Stimulated activated CD8-positive, alpha-beta memory T cell treated with anti-CD3 and anti-CD28 coated beads, Interleukin-7, amount 100 ng/mL, for 4 hours (primary cell): ENCODE measurements around the gene IQCM.
"Not testable (repeated sequence)": the region's sequence is repeated elsewhere in the genome, so short reads cannot be mapped to it uniquely, and the experiment has no call there.

Experiments used
- DNase-seq, 2 donors: peaks; one replicate each; pipeline ENCODE4 v3.0.0-alpha.2; 2020; ENCODE audit warnings: low read depth in 2 of 2

IQCM gene

DNA sequence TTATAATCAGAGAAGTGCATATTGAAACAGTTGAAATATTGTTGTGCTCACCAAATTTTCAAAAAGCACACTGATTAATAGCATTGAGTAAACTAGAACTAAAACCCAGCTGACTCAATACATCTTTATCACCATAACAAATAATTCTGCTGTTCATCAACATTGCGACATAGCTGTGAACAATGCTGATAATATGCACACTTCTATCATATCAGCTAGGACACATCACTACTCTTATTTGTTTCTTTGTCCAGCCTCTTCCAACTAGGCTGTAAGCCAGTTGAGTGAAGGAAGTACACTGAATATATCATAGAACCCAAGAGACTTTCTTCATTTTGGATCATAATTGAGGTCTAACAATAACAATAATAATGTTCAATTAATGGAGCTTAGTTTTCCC, 349.7 kb downstream of the IQCM start:
- DNase-seq: no peak

DNA sequence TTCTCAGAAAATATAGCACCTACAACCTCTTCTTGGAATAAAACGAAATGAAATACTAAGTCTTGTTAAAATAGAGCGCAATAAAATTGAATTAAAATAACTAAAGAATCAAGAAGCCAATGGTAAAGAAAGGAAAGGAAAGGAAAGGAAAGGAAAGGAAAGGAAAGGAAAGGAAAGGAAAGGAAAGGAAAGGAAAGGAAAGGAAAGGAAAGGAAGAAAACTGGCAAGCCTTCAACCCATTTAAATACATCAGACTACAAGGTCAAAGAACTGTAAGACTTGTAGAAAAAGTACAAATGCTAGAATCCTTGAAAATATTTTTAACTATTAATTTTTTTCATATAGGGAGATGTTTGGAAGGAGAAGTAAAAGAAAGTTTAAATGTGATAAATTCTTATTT, 372.1 kb downstream of the IQCM start:
- DNase-seq: no peak

DNA sequence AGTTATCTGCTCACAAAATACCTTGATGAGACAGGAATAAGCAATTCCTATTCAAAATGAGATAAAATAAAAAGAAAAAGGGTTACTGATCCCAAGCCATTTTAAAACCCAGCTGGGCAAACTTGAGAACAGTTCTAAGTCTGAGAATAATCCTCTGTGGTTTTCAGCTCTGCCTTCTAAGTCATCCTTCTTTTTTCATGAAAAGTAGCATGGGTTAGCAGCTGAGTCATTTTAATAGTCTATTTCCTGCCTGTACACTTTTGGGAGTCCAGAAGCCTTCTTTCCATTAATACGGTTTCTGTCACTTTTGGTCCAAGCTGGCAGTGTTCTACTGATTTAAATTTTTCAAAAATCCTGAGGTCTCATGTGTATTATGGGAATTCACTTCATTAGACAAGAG, 374.3 kb downstream of the IQCM start:
- no peak for DNase-seq

GRCh38 chr4:149426461-149426860, 389.2 kb downstream of the IQCM start:
- no peak for DNase-seq

- DNase-seq: no peak
Observed at GRCh38 chr4:149409555-149409962, 406.1 kb downstream of the IQCM start.

DNA sequence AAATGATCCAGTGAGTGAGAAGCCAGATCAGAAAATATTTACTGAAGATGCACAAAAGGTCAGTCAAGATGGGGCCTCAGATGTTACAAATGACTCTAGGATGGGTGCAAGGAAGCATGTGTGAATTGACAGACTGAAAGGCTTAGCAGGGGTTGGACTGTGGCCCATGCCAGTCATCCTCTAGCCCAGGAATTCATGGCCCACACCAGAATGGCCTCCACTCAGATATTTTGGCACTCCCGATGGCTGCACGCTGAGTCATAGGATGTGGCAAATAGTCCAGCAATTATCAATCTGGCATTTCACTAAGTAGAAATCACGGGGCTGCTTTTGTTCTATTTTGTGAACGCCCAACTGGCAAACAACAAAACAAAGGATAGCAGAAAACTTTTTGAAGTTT, 406.5 kb downstream of the IQCM start:
- DNase-seq: no peak

- DNase-seq: no peak
Observed at GRCh38 chr4:149404143-149404542, 411.5 kb downstream of the IQCM start.

DNA sequence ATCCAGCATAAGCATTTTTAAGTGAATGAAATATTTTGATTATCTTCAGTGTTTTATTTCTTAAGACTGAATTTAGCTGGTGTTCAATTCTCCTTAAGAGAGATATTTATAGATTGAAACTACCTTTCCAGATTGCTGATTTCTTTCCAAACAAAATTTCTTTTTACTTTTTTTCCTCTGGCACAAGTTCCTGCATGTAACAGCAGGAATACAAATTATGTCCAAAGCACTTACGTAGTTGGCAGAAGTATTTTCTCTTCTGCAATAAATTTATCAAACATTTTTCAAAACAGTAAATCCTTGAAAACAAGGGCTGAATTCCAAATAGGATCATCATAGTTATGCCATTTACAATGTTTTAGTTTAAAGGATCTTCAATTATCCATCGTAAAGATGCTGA, 412.6 kb downstream of the IQCM start:
- DNase-seq: no peak

- DNase-seq: no peak
Observed at GRCh38 chr4:149398993-149399392, 416.6 kb downstream of the IQCM start.

- no peak for DNase-seq
Observed at GRCh38 chr4:149370785-149371420, 444.7 kb downstream of the IQCM start.

DNA sequence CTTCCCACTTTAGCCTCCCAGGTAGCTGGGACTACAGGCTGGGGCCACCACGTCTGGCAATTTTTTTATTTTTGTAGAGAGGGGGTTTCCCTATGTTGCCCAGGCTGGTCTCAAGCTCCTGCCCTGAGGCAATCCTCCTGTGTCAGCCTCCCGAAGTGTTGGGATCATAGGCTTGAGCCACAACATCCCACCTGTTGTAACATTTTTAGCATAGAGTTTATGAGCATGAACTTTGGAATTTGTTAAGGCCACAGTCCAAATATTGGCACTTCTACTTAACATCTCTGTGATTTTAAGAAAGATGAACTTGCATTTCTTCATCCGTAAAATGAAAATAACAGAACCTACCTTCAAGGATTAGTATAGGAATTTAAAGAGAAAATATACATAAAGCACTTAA, 445.6 kb downstream of the IQCM start:
- no peak for DNase-seq

DNA sequence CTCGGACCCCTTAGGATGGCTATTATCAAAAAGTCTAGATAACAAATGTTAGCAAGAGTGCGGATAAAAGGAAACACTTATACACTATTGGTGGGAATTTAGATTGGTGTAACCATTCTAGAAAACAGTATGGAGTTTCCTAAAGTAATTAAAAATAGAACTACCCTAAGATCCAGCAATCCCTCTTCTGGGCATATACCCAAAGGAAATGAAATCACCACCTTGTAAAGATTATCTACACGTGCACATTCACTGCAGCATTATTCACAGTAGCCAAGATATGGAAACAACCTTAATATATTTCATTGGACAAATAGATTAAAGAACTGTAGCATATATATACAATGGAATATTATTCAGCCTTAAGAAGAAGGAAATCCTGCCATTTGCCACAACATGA, 462.4 kb downstream of the IQCM start:
- DNase-seq: no peak

DNA sequence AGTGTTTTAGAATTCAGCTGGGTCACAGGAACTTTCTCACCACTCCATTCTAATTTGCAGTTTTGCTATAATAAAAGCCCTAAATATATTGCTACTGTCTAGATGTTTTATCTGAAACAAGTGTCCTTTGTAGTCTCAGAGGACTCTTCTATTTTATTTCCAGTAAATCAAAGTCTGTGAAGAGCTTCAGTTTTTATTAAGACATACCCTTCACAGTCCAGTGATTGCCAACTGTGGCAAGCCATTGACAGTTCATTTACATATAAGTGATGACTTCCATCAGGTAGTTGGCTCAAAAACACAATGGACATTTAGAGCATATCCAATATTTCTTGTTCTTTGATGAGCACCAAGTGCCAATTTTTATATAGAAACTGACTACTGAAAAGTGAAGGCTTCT, 466.1 kb downstream of the IQCM start:
- DNase-seq: no peak

GRCh38 chr4:149347139-149347538, 468.5 kb downstream of the IQCM start:
- no peak for DNase-seq

DNA sequence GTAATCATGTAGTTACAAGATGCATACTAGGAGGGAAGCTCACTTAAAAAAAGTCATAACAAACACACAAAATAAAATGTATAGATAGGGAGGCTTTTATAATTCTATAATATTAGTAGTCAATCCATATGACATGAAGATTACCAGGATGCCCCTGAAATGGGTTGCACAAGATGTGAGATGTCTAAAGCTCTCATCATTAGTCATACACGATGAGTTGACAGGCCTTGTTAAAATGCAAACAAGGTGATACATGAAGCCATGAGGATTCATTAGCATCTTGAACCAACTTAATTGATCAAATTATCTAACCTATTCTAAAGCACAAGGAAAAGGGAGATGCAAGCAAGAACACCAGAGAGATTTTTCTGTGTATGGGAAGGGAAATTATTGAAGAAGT, 470.2 kb downstream of the IQCM start:
- DNase-seq: no peak

DNA sequence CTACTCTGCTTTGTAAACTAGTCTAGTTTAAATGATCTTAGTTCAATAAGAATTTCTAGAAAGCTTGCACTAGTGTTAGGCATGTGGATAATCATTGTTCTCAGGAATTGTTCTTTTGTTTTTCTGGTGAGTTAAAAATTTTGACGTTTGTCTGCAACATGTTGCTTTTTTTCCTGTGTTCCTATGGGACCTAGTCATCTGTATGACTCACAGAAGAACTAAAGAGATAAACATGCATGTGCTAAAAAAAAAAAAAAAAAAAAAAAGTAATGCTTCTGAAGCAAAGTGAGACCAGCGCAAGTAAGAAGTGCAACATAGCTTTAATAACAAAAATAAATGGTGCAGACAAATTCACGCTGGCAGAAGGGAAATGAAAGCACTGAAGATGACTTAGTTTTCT, 471.2 kb downstream of the IQCM start:
- DNase-seq: no peak

GRCh38 chr4:149343614-149344013, 472.0 kb downstream of the IQCM start:
- DNase-seq: no peak

DNA sequence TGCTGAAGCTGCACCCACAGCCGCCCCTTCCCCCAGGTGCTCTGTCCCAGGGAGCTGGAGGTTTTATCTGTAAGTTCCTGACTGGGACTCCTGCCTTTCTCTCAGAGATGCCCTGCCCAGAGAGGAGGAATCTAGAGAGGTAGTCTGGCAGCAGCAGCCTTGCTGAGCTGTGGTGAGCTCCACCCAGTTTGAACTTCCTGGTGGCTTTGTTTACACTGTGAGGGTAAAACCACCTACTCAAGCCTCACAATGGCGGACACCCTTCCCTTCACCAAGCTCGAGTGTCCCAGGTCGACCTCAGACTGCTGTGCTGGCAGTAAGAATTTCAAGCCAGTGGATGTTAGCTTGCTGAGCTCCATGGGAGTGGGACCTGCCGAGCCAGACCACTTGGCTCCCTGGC, 474.5 kb downstream of the IQCM start:
- DNase-seq: not testable (repeated sequence)

- DNase-seq: no peak
Observed at GRCh38 chr4:149328161-149328560, 487.5 kb downstream of the IQCM start.

DNA sequence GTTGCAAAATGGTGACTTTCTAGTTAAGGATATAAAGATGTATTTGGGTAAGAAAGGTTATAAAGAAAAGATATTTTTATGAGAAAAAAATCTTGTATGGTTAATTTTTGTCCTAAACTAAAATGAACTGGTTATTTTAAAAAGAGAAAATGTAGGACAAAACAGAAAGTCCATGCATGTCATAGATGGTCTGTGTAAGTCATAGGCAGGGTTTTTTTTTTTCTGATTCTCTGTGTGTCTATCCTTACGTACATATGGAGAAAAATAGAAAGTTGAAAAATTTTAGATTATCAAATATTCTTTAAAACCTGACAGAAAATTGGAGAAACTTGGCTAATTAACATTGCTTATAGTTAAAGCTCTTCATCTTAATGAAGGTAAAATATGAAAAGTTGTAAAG, 493.4 kb downstream of the IQCM start:
- DNase-seq: no peak

GRCh38 chr4:149321438-149321837, 494.2 kb downstream of the IQCM start:
- DNase-seq: no peak

GRCh38 chr4:149311076-149311475, 504.6 kb downstream of the IQCM start:
- no peak for DNase-seq

DNA sequence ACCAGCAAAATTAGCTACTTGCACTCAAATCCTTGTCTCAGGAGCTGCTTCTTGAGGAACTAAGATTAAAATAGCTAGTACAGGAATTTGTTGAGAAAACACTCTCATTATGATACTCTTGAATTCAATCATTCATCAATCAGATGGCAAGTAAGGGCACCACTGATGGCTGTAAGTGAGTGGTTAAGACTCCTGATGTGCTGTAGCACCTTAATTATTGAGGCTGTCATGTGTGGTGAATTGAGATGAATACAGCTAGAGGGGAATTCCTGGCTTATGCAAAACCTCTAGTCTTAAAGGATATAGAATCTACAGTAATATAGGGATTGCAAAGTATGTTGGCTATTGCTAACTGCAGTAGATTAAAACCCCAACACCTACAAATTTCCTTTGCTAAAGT, 509.1 kb downstream of the IQCM start:
- no peak for DNase-seq
